Measurements from ENCODE around the gene STYK1. TPM values are rescaled to one million over a fixed set of nuclear protein-coding genes. Genes with fewer than 3 reads are reported as not detected.

The STYK1 gene
- total RNA-seq, 1 donor from 2014 or later = 11.4 TPM

DNA sequence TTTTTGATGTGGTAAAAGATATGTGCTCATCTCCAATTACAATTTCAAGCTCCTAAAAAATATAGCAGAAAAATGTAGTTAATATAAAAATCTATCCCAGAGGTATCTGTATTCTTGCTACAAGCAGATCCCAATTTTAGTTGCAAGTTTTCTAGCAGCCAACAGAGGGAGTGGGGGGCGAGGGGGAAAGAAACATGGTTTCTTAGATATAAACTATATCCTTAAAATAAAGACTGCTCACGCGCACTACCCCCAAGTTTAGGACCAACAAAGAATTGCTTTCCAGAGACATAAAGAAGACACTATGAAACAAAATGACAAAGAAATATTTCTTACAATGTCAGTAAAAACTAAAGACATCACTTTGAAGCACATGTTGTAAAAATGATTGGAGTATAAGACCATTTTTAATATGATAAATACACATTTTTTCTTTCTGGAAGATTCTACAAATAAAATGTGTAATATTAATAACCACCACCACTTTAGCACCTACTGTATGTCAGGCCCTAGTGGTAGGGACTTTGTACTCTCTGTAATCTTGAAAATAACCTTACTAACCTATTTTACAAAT lies 65.9 kb downstream of the STYK1 start:
- DNase-seq (ENCODE audit: low spot score) = no peak
- H3K9me3 Mint-ChIP-seq (ENCODE audit: unreplicated experiment) = no peaks in the 10 kb centered on the region
- H3K27ac Mint-ChIP-seq (ENCODE audit: unreplicated experiment) = no peak overlapping the region
- TF ChIP-seq, protein P1, sequence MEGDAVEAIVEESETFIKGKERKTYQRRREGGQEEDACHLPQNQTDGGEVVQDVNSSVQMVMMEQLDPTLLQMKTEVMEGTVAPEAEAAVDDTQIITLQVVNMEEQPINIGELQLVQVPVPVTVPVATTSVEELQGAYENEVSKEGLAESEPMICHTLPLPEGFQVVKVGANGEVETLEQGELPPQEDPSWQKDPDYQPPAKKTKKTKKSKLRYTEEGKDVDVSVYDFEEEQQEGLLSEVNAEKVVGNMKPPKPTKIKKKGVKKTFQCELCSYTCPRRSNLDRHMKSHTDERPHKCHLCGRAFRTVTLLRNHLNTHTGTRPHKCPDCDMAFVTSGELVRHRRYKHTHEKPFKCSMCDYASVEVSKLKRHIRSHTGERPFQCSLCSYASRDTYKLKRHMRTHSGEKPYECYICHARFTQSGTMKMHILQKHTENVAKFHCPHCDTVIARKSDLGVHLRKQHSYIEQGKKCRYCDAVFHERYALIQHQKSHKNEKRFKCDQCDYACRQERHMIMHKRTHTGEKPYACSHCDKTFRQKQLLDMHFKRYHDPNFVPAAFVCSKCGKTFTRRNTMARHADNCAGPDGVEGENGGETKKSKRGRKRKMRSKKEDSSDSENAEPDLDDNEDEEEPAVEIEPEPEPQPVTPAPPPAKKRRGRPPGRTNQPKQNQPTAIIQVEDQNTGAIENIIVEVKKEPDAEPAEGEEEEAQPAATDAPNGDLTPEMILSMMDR (IDR thresholded peaks at IDR 0.05; ENCODE audit: unreplicated experiment) = peak; percentile 32
- peaks cover 4% of the 10 kb centered on the region for H3K36me3 Mint-ChIP-seq (ENCODE audit: low read depth, unreplicated experiment)
- H3K4me1 Mint-ChIP-seq (ENCODE audit: unreplicated experiment) = peaks cover 8% of the 10 kb centered on the region
- H3K4me3 Mint-ChIP-seq (ENCODE audit: unreplicated experiment) = no peak overlapping the region
- peaks cover 4% of the 10 kb centered on the region for H3K27me3 Mint-ChIP-seq (ENCODE audit: unreplicated experiment)

DNA sequence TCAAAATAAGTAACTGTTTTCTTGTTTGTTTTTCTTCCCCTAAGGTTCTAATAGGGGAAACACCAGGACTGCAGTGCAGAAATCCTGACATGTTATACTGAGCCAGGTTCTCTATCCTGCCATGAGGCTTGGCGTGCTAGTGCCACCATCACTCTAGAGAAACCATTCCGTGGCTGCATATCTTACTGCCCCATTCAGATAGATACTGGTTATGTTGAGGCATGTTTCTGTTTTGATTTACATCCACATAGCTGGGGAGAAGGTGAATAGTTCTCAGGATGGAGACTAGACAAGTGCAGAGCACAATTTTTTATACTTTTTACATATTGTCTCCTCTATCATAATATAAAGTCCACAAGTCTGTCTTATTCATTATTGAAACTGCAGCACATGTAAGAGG lies 72.0 kb downstream of the STYK1 start:
- TF ChIP-seq, protein P1 (IDR thresholded peaks at IDR 0.05; ENCODE audit: unreplicated experiment) = no peak
- DNase-seq (ENCODE audit: low spot score) = no peak
- Mint-ChIP-seq H3K27me3 (ENCODE audit: unreplicated experiment) (no peaks in the 10 kb centered on the region), H3K4me1 (ENCODE audit: unreplicated experiment) (no peaks in the 10 kb centered on the region), H3K27ac (ENCODE audit: unreplicated experiment) (no peak overlapping the region), H3K9me3 (ENCODE audit: unreplicated experiment) (no peaks in the 10 kb centered on the region), H3K4me3 (ENCODE audit: unreplicated experiment) (no peak overlapping the region), H3K36me3 (ENCODE audit: low read depth, unreplicated experiment) (no peaks in the 10 kb centered on the region)

DNA sequence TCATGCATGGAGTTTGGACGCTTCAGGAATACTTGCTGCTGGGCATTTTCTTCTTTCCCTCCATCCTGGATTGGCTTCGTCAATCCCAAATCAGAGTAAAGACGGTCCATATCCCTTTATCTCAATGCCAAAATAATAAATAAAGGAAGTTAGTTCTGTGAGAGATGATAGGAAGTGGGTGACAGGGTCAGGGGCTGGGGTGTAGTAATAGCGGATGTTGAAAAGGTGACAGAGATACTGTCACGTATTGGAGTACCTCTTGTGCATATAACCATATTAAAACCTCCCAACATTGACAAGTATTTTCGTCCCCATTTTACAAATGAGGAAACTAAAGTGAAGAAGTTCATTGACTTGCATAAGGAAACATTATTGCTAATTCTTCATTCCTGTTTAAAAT lies 72.9 kb downstream of the STYK1 start:
- no peak overlapping the region for H3K27ac Mint-ChIP-seq (ENCODE audit: unreplicated experiment)
- no peaks in the 10 kb centered on the region for H3K27me3 Mint-ChIP-seq (ENCODE audit: unreplicated experiment)
- H3K36me3 Mint-ChIP-seq (ENCODE audit: low read depth, unreplicated experiment) = no peaks in the 10 kb centered on the region
- TF ChIP-seq, protein P1 (IDR thresholded peaks at IDR 0.05; ENCODE audit: unreplicated experiment) = no peak
- H3K4me1 Mint-ChIP-seq (ENCODE audit: unreplicated experiment) = no peaks in the 10 kb centered on the region
- DNase-seq (ENCODE audit: low spot score) = no peak
- H3K4me3 Mint-ChIP-seq (ENCODE audit: unreplicated experiment) = no peak overlapping the region
- no peaks in the 10 kb centered on the region for H3K9me3 Mint-ChIP-seq (ENCODE audit: unreplicated experiment)

DNA sequence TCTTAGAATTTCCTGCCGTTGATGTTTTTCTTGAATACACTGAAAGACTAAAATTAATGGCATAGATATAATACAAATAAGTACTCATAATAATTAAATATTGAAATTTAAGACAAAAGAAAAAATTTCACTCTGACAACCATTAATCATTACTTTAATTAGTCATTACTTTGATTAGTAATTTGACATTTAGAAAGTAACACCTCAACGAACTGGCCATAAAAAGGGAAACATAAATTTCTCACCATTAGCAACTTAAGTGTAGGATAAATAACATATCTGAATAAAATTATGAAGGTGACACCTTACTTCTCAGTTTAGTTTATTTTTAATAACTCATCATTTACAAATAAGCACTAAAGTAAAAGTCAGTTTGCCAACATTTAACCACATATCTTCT lies 78.0 kb downstream of the STYK1 start:
- no peaks in the 10 kb centered on the region for H3K36me3 Mint-ChIP-seq (ENCODE audit: low read depth, unreplicated experiment)
- no peak overlapping the region for H3K27ac Mint-ChIP-seq (ENCODE audit: unreplicated experiment)
- H3K27me3 Mint-ChIP-seq (ENCODE audit: unreplicated experiment) = no peaks in the 10 kb centered on the region
- no peak for DNase-seq (ENCODE audit: low spot score)
- no peaks in the 10 kb centered on the region for H3K4me1 Mint-ChIP-seq (ENCODE audit: unreplicated experiment)
- H3K9me3 Mint-ChIP-seq (ENCODE audit: unreplicated experiment) = no peaks in the 10 kb centered on the region
- TF ChIP-seq, protein P1 (IDR thresholded peaks at IDR 0.05; ENCODE audit: unreplicated experiment) = no peak
- H3K4me3 Mint-ChIP-seq (ENCODE audit: unreplicated experiment) = no peak overlapping the region

- no peak overlapping the region for H3K4me3 Mint-ChIP-seq (ENCODE audit: unreplicated experiment)
These were observed 82.9 kb downstream of the STYK1 start for GRCh38 chr12:10590966-10591365.

More at GRCh38 chr12:10590966-10591365, 82.9 kb downstream of the STYK1 start:
- DNase-seq (ENCODE audit: low spot score) = no peak
- Mint-ChIP-seq H3K27me3 (ENCODE audit: unreplicated experiment) (no peaks in the 10 kb centered on the region), H3K36me3 (ENCODE audit: low read depth, unreplicated experiment) (no peaks in the 10 kb centered on the region), H3K27ac (ENCODE audit: unreplicated experiment) (no peak overlapping the region), H3K9me3 (ENCODE audit: unreplicated experiment) (no peaks in the 10 kb centered on the region), H3K4me1 (ENCODE audit: unreplicated experiment) (no peaks in the 10 kb centered on the region)
- TF ChIP-seq, protein P1 (IDR thresholded peaks at IDR 0.05; ENCODE audit: unreplicated experiment) = no peak

All from endothelial cell (in vitro differentiated cells).